ENCODE data around the gene USP1.

Gene USP1

DNA sequence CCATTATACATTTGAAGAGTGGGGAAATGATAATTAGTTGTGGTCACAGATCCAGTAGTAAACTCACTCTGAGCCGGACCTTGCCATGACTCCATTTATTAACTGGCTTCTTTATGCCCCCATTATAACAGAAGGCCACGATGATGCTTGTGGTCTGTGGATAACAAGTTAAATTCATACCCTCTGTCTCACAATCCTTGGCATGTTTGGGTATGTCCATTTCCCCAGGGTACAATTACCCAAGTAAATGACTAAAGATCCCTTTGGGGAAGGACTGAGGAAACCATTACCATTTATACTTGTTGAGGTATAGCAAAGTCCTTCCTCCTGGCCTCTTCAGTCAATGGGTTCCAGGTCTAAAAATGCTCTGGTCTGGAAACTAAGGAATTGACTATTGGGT is 7.3 kb upstream of the USP1 start:
- no peak for DNase-seq

DNA sequence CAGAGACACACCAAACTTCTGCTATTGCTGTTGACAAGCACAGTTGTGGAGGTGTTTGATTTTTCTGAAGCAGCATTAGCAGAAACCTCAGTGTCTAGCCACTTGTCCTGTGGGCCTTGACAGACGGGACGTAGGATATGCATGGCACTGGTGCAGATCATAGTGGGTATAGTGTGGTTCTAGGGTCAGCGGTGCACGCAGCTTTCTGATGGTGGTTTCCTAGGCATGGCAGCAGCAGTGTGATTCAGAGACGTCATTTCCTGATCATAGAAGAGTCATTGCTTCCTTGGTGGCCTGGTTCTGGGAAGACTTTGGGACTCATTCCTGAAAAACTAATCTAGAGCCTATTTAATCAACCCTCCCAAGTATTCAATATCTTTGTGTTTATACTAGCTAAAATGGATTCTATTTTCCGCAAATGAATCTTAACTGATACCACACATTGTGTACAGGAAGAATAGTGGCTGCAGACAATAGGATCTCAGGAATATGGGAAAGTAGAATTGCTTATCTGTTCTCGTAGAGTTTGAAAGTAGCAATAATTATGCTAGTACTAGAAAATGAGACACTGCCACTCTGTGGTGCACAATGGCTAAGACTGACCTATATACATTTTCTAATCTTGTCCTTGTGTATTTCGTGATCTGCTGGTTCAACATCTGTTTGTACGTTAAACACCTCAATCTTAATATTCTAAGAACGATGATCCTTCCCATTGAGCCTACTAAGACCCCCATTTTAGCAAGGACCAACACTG is 2.8 kb upstream of the USP1 start:
- no peak for DNase-seq

GRCh38 chr1:62434618-62435001 is 2.2 kb upstream of the USP1 start:
- DNase-seq: no peak

- DNase-seq: no peak
Measured at GRCh38 chr1:62435231-62436038, 1.4 kb upstream of the USP1 start.

DNA sequence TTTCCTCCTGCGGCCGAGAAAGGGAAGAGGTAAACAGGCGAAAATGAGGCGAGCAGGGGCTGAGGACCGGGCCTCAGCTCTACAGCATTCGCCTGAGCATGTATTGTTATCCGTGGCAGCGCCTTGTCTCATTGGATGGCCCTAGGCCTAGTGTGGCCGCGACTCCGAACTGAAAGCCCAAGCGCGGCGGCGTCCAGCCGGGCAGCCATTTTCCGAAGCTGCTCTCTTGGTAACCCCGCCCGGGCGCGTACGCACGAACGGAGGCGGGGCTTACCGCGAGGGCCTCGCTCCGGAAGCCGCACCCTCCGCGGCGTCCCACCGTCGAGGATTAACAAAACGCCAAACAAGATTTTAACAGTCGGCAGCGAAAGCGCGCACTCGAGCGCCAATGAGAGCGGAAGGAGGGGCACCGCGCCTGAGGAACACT is 797 bp upstream of the USP1 start:
- DNase-seq: no peak

DNA sequence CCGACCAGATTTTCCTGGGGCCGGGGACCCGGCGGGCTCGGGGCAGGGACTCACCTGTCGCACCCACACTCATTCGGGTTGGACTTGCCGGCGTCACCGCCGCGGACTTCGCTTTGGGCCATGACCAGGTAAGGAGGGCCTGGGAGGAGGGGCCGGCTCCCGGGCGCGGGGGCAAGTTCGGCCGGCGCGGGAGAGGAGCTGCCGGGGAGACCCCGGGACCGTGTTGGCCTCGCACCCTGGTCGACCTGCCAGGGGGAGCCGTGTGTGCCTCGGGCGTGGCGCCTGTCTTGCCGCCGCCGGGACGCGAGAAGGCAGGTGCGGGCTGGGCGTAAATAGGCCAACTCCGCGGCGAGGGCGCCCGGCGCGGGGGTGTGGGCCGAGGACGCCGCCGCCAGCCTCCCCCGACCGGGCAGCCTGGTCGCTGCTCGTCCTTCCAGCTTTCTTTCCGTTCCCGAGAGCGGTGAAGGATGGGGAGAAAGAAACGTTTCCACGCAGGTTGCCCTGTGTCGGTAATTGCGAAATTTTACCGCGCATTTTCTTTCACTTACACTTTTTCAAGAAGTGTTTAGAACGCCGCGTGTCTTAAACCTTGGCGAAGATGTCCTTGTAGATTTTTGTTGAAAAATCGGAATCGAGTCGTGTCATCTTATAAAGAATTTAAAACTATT is 558 bp downstream of the USP1 start:
- no peak for DNase-seq

GRCh38 chr1:62438163-62438562 is 1.3 kb downstream of the USP1 start:
- DNase-seq: peak; percentile 3

DNA sequence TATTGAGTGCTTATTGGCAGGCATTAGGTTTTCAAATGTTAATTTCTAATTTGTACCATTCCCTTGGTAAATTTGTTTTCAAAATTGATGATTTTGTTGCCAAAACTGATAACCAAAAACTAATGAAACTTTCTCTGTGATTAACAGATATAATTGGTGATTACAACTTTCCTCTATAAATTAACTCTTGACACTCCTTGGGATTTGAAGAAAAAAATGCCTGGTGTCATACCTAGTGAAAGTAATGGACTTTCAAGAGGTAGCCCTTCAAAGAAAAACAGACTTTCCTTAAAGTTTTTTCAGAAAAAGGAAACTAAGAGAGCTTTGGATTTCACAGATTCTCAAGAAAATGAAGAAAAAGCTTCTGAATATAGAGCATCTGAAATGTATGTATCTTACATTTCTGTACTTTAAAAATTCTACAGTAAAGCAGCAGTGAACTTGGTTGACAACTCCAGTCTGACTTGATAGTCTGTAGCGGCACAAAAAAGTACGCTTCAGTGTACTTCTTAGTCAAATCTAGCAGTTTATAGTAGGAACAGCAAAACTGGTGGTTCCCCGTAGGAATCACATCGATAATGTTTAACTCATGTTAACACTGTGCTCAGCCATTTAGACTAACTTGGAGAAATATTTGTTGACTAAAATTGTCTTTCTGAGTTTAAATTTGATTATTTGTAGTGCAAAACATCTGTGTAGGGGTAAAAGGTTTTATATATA is 3.0 kb downstream of the USP1 start:
- no peak for DNase-seq

DNA sequence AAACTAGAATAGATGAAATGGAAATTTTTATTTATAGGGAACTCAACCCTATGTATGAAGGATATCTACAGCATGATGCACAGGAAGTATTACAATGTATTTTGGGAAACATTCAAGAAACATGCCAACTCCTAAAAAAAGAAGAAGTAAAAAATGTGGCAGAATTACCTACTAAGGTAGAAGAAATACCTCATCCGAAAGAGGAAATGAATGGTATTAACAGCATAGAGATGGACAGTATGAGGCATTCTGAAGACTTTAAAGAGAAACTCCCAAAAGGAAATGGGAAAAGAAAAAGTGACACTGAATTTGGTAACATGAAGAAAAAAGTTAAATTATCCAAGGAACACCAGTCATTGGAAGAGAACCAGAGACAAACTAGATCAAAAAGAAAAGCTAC is 7.9 kb downstream of the USP1 start:
- DNase-seq: peak; percentile 8

DNA sequence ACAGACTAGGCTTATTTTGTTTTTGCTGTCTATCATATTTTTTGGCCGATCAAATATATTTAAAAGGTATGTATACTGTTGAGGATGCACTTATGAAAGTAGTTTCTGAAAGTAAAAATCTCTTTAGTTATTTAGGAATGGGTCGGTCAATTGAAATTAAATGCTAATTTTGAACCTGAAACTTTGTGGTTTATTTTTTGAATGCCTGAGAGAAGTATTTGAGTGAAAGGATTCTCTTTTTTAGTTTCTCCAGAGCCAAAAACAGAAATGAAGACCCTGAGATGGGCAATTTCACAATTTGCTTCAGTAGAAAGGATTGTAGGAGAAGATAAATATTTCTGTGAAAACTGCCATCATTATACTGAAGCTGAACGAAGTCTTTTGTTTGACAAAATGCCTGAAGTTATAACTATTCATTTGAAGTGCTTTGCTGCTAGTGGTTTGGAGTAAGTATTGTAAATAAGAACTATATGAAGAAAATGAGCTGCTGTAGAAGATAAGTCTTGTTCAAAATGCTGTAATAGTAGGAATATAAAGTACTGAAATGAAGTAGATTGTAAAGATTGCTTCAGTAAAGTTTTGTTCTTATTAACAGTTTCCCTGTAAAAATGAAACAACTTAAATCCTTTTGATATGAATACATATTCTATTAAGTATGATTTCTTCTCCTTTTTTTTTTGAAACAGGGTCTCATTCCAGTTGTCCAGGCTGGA is 11.5 kb downstream of the USP1 start:
- no peak for DNase-seq

DNA sequence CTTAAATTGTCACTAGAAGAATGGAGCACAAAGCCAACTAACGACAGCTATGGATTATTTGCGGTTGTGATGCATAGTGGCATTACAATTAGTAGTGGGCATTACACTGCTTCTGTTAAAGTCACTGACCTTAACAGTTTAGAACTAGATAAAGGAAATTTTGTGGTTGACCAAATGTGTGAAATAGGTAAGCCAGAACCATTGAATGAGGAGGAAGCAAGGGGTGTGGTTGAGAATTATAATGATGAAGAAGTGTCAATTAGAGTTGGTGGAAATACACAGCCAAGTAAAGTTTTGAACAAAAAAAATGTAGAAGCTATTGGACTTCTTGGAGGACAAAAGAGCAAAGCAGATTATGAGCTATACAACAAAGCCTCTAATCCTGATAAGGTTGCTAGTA is 13.5 kb downstream of the USP1 start:
- DNase-seq: no peak

- no peak for DNase-seq
Measured at GRCh38 chr1:62452951-62453350, 16.1 kb downstream of the USP1 start.

- DNase-seq: no peak
Measured at GRCh38 chr1:62457955-62458354, 21.1 kb downstream of the USP1 start.

- no peak for DNase-seq
Measured at GRCh38 chr1:62462370-62462769, 25.5 kb downstream of the USP1 start.

DNA sequence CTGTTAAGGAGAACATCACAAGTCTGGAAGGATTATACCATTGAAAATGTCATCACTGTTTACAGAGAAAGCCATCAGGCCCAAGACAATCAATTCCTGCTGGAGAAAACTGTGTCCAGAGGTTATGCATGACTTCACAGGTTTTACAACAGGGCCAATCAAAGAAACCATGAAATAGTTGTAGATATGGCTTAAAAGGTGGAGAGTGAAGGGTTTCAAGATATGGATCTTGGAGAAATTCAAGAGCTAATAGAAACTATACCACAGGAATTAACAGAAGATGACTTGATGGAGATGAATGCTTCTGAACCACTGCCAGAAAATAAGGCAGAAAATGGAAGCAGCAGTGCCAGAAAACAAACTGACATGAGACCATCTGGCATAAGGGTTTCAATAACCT is 30.2 kb downstream of the USP1 start:
- DNase-seq: no peak

DNA sequence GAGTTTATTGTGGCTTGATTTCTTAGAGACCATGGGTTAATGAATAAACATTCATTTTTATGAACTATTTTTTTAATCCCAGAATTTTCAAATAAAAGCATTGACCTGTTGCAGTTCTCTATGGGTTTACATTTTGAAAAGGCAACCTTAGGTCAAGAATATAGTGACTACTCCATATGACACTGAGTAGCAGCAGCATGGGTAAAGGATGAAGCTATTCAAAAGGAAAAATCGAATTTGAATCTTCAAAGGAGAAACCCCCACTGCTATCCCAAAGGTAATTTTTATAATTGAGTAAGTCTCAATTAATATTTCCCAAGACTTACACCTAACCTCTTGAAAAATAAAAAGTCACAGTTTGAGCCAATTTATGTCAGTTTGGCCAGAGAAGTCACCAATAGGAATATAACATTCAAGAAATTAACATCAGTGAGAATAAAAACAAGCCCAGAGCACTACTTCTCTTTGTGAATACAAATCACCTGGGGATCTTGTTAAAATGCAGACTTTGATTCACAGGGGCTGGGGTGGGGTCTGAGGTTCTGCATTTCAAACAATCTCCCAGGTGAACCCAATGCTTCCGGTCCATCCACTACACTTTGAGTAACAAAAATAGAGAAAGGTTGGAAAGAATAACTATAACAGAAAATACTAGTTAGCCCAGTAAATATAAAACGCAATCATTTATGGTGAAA is 39.8 kb downstream of the USP1 start:
- DNase-seq: no peak

GRCh38 chr1:62481681-62482080 is 44.8 kb downstream of the USP1 start:
- DNase-seq: no peak

- DNase-seq: no peak
Measured at GRCh38 chr1:62484824-62485468, 48.1 kb downstream of the USP1 start.

DNA sequence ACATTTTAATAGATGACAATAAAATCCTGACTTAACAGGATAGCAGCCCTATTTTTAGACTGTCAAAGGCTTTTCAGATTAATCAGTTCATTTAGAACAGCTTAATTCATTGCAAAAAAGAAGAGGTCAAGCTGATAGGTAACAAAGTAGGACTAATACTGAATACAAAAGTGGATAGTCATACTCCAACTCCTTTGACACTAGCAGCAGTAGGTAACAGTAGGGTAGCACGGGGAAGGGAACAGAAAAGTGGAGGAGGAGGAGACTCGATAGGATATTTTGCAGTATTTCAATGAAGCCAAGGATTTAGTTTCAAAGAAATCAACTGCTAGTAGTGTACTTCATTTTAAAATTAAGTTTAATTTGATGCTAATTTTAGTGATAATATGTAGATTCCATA is 51.1 kb downstream of the USP1 start:
- no peak for DNase-seq

DNA sequence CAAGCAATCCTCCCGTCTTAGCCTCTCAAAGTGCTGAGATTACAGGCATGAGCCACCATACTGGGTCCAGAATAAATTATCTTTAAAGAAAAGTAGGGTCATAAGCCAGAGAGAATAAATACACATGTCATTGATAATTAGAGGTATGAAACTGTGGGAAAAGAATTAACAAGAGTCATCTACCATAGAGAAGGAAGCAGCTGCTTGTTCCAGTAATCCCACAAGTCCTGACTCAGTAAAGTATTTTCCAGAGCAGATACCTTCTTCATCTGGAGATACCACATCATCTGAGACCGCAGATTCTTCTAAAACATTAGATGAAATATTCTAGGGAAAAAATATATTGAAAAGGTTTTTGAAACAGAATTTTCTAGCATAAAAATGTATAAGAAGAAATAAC is 55.7 kb downstream of the USP1 start:
- no peak for DNase-seq

DNA sequence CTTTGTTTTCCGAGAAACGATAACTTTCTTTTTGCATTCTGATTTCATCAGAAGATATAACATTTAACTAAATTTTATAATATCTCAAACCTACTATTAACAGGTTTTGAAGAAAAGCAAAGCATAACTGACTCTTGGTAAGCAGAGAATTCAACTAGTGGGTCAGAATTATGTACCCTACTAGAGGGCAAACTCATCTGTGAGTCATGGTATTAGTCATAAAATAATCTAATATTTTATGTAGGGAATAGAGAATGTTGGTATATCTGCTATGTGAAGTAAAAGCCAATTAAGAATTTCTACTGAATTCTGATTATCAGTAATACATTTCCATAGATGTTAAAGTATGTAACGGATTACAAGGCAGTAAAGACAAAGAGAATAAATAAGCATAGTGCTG is 56.8 kb downstream of the USP1 start:
- DNase-seq: no peak
